Activated T-helper 17 cell treated with anti-CD3 and anti-CD28 coated beads, Interleukin-2, amount 50 U/mL, for 72 hours (primary cell): ENCODE measurements around the gene OCA2. TPM values are rescaled to one million over a fixed set of nuclear protein-coding genes. Genes with fewer than 3 reads are reported as not detected.
"Not testable (repeated sequence)": the region's sequence is repeated elsewhere in the genome, so short reads cannot be mapped to it uniquely, and the experiment has no call there.

Source experiments
- ATAC-seq: fragments of 150-1000 bp; cut with Tn5 transposase; replicated peaks from 2 replicates; pipeline ENCODE4 v1.10.0; 2021; ENCODE audit warnings: mild to moderate bottlenecking, moderate library complexity
- H3K27ac Mint-ChIP-seq: one replicate; pipeline ENCODE4 v1.8.0; 2022; ENCODE audit warnings: mixed read lengths
- H3K27me3 Mint-ChIP-seq: one replicate; pipeline ENCODE4 v1.8.0; 2022; ENCODE audit warnings: mixed read lengths
- H3K36me3 Mint-ChIP-seq: one replicate; pipeline ENCODE4 v1.8.0; 2022; ENCODE audit warnings: low read depth, mild to moderate bottlenecking, mixed read lengths
- H3K4me1 Mint-ChIP-seq: one replicate; pipeline ENCODE4 v1.8.0; 2022; ENCODE audit warnings: mixed read lengths
- H3K4me3 Mint-ChIP-seq: one replicate; pipeline ENCODE4 v1.8.0; 2022; ENCODE audit warnings: mild to moderate bottlenecking, mixed read lengths
- H3K9me3 Mint-ChIP-seq: one replicate; pipeline ENCODE4 v1.8.0; 2022; ENCODE audit warnings: mixed read lengths
- total RNA-seq, 2 donors: library from RNA; stranded (reverse); gene quantifications; one replicate each; pipeline ENCODE4 v1.2.3, GENCODE V29; 2022

Gene OCA2
- total RNA-seq, 2 donors from 2014 or later: not detected

DNA sequence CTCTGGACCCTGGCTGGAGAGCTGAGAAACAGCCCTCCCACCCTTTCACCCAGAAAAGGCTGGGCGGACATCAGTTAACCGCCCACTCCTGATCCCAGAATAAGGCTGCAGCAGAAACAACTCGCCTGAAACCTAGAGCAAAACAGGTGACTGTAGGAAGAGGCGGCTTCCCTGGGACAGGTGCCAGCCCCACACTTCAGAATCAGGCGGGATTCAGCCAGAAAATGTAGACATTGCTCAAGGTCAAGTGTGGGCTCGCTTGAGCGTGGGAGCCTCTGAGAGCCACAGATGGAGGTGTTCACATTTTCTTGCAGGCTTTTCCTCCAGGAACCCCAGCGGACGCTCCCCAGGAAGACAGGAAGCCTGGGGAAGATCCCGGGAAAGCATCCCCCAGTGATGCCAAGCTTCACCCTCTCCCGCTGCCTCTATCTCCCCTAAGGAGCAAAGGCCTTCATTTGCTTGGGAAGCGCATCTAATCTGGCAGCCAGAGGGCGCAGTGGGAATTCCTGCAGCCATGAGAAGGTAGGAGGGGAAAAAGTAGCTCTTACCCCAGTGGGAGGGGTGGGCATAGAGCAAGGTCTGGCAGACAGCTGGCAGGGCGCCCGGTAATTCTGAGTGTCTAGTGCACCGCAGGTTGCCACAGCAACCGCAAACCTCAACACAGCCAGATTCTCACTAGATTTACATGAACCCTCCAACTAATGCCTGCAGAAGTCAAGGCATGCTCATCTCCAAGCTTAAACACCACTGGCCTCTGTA is 77.7 kb downstream of the OCA2 start:
- Mint-ChIP-seq H3K27ac (no peak overlapping the region), H3K4me3 (no peak overlapping the region), H3K9me3 (no peaks in the 10 kb centered on the region), H3K27me3 (peaks cover 4% of the 10 kb centered on the region), H3K4me1 (no peaks in the 10 kb centered on the region), H3K36me3 (no peaks in the 10 kb centered on the region)
- ATAC-seq: no peak

DNA sequence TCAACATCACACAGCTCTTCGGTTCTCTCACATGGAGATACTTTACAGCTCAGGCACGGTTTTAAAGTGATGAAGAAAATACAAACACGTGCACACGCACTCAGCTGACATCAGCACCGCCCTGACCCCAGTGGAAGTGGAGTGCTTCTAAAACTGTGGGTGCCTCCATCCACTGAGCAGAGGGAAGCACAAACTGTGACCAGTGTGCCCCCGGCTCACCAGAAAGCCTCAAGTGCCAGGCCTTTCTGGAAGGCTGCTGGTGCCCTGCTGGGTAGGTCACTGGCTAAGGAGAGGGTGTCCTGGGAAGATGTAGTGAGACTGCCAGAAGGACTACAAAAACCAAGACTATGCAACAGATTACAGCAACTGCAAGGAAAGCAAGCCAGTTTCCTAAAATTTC is 78.5 kb downstream of the OCA2 start:
- no peak overlapping the region for H3K4me3 Mint-ChIP-seq
- H3K9me3 Mint-ChIP-seq: no peaks in the 10 kb centered on the region
- H3K4me1 Mint-ChIP-seq: no peaks in the 10 kb centered on the region
- no peak overlapping the region for H3K27ac Mint-ChIP-seq
- H3K36me3 Mint-ChIP-seq: no peaks in the 10 kb centered on the region
- ATAC-seq: no peak
- H3K27me3 Mint-ChIP-seq: peaks cover 4% of the 10 kb centered on the region

DNA sequence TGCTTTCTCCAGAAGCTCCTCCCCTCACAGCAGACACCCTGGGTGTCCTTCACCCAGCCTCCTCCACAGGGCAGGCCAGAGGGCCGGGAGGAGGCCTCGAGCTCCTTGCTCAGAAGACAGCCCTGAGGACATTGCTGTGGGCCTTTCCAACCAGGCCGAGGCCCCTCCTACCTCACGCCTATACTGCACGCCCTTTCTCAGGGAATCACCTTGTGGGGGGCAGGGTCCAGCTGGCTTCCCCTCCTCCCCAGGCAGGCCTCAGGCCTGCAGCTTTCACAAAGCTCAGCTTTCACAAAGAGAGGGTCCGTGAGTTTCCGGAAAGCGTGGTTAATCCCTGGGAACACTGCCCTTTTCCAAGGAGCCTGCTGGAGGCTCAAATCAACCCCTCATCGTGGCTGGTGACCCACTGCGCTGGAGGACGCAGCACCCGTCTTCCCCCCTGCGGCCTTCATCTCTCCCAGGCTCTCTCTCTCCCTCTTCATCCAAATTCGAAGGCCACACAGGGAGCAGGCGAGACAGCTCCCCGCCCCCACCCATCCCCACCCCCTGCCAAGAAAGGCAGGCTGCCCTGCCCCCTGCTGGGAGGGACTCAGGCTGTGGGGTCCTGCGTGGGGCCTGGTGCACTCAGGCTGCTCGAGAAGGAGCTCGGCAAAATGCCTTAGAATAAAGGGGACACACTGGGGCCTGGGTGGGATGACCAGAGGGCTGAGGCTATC is 79.4 kb downstream of the OCA2 start:
- Mint-ChIP-seq H3K4me1 (no peaks in the 10 kb centered on the region), H3K36me3 (no peaks in the 10 kb centered on the region), H3K27ac (no peak overlapping the region), H3K4me3 (no peak overlapping the region), H3K27me3 (peaks cover 4% of the 10 kb centered on the region), H3K9me3 (no peaks in the 10 kb centered on the region)
- no peak for ATAC-seq

DNA sequence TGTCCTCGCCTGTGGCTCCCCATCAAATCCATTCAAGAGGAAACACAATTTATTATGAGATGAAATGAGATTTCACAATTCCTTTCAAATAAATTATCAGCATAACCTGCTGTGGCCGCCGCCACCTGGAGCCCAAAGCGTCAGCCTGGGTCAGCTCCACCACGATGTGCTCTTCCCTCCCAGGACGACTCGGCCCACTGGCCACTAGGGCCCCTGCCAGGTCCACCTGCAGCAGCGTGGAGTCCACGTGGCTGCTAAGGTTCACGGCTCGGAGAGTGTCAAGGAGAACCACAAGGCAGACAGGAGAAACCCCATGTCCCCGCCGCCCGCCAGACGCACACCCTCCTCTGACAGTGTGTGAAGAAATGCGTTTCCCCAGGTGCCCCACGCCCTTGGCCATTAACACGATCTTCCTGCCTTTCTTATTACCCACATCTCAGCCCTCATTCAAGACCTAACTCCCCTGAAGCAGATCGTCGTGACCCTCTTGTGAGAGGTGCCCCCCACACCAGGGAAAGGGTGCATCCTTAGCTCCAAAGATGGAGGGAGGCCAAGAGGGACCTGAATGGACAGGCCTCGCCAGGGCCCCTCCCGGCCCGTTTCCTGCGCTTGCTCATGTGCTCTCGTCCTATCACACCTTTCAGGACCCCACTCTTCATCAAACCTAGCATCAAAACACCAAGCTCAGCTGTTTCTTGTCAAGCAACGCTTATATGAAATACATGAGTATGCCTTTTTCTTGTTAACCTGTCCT is 80.6 kb downstream of the OCA2 start:
- H3K27me3 Mint-ChIP-seq: peaks cover 4% of the 10 kb centered on the region
- no peak overlapping the region for H3K27ac Mint-ChIP-seq
- H3K36me3 Mint-ChIP-seq: no peaks in the 10 kb centered on the region
- no peaks in the 10 kb centered on the region for H3K9me3 Mint-ChIP-seq
- ATAC-seq: no peak
- H3K4me3 Mint-ChIP-seq: no peak overlapping the region
- H3K4me1 Mint-ChIP-seq: no peaks in the 10 kb centered on the region

DNA sequence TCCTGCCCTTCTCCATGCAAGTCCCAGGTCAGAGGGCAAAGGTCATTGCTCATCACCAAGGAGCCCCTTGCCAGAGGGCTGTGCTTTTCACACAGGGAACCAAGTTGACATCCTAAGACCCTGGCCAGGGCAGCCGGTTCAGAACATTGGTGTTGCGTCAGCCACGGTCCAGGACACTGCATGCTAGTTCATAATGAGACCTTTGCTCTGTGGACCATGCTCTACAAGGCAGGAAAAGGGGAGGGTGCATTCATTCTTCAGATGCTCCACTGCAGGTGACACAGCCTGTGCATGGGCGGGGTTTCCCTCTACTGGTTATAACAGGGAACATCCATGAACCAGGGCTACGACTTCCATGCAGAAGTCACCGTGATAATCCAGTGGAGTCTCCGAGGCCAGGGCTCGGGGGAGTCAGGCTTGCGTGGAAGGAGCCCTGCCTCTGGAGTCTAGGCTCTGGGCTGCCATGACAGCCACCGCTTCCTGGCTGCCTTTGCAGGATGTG is 81.6 kb downstream of the OCA2 start:
- peaks cover 4% of the 10 kb centered on the region for H3K27me3 Mint-ChIP-seq
- H3K4me3 Mint-ChIP-seq: no peak overlapping the region
- no peak overlapping the region for H3K27ac Mint-ChIP-seq
- ATAC-seq: no peak
- no peaks in the 10 kb centered on the region for H3K36me3 Mint-ChIP-seq
- no peaks in the 10 kb centered on the region for H3K4me1 Mint-ChIP-seq
- no peaks in the 10 kb centered on the region for H3K9me3 Mint-ChIP-seq

DNA sequence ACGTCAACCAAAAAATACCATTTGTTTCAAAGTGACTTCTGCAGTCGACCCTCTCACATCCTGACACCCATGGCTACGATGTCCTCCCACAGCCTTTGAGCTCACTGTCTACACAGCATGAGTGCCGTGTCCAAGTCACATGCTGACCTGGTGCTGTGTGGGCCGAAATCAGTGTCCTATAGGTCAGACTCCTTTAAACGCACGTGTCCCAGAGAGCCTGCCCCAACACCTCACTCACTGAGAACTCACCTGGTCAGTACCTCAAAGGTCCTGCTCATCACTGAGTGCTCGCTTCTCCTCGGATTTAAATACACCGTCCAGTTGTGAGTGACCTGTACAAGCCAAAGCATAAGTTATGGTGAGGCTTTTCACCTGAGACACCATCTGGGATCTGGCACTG is 83.3 kb downstream of the OCA2 start:
- Mint-ChIP-seq H3K4me3 (no peak overlapping the region), H3K36me3 (no peaks in the 10 kb centered on the region), H3K27ac (no peak overlapping the region), H3K9me3 (no peaks in the 10 kb centered on the region), H3K27me3 (peaks cover 4% of the 10 kb centered on the region), H3K4me1 (no peaks in the 10 kb centered on the region)
- no peak for ATAC-seq

DNA sequence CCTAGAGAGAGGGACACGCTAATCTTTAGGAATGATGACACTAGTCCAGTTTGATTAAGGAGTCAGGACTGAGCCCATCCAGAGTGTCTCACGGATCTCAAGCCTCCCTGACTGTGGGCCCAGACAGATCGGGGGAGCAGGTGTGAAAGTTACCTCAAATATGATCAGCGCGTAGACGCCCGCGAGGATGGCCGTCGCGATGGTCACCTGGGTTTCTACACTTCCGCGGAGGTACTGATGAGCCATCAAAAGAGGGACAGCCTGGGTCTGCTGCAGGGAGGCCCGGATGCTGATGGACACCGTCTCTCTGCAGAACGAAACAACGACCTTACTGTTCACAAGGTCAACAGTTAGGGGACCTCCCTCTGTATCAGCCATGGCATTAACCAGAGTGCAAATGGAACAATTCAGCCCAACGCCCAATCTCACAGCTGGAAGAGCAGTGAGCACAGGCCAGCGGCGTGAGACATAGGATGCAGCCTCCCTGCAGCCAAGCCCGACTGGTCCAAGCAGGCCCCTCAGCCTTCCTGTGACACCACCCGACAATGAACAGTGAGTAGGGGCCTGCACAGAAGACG is 84.4 kb downstream of the OCA2 start:
- H3K4me1 Mint-ChIP-seq: no peaks in the 10 kb centered on the region
- H3K4me3 Mint-ChIP-seq: no peak overlapping the region
- no peaks in the 10 kb centered on the region for H3K36me3 Mint-ChIP-seq
- H3K9me3 Mint-ChIP-seq: no peaks in the 10 kb centered on the region
- H3K27me3 Mint-ChIP-seq: peaks cover 4% of the 10 kb centered on the region
- no peak for ATAC-seq
- H3K27ac Mint-ChIP-seq: no peak overlapping the region

DNA sequence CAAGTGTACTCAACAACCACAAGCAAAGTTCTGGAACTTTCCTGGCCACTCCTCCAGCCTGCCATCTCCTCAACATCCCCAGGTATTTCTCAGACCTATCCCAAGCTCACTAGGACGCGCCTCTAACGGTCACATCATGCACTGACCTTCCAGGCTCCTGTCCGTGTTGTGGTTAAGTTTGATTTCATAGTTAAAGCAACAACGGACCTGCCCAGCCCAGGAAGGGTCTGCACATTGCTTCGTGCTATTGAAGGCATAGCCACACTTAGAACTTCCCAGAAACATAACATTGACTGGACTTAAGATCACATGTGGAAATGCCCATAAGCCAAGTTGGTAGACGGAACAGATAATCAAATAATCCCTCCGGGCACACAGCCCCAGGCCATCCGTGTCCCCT is 85.1 kb downstream of the OCA2 start:
- H3K27me3 Mint-ChIP-seq: peaks cover 4% of the 10 kb centered on the region
- no peaks in the 10 kb centered on the region for H3K36me3 Mint-ChIP-seq
- no peaks in the 10 kb centered on the region for H3K9me3 Mint-ChIP-seq
- H3K4me3 Mint-ChIP-seq: no peak overlapping the region
- no peaks in the 10 kb centered on the region for H3K4me1 Mint-ChIP-seq
- H3K27ac Mint-ChIP-seq: no peak overlapping the region
- ATAC-seq: no peak

DNA sequence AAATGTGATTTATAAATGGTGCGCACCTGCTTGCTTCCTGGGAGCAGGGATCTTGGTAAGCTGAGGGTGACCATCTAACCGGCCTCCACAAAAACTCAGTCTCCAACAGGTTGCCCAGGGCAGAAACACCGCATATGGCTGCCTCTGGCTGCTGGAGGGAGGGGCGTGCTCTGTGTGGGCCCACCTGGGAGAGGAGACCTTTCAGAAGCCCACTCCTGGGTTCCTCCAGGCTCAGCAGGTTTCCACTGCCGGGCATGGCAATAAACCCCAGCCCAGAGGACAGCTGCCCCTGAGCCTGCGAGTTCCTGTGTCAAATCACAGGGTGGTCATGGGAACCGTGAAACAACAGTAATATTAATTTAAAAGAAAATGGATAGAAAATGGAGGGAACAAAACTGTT is 85.6 kb downstream of the OCA2 start:
- no peaks in the 10 kb centered on the region for H3K9me3 Mint-ChIP-seq
- peaks cover 2% of the 10 kb centered on the region for H3K27me3 Mint-ChIP-seq
- H3K4me1 Mint-ChIP-seq: no peaks in the 10 kb centered on the region
- no peak overlapping the region for H3K27ac Mint-ChIP-seq
- no peaks in the 10 kb centered on the region for H3K36me3 Mint-ChIP-seq
- no peak overlapping the region for H3K4me3 Mint-ChIP-seq
- ATAC-seq: no peak

DNA sequence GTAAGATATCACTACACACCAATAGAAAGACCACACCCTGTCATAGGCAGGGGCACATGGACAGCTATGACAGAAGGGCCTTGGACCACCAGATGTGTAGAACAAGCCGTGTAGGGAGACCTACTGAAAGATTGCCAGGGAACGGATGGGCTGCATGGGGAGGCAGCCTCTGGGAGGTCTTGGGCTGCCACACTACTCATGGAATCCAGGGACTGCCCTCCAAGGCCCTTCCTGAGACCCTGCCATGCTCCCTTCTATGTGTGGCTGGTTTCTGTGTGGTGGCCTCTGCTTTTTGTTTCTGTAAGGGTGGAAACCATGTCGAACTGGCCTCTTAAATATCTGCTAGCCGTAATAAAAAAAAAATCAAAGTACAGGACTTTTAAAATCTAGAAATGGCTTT is 86.9 kb downstream of the OCA2 start:
- Mint-ChIP-seq H3K27me3 (no peaks in the 10 kb centered on the region), H3K4me3 (no peak overlapping the region)
- ATAC-seq: no peak

DNA sequence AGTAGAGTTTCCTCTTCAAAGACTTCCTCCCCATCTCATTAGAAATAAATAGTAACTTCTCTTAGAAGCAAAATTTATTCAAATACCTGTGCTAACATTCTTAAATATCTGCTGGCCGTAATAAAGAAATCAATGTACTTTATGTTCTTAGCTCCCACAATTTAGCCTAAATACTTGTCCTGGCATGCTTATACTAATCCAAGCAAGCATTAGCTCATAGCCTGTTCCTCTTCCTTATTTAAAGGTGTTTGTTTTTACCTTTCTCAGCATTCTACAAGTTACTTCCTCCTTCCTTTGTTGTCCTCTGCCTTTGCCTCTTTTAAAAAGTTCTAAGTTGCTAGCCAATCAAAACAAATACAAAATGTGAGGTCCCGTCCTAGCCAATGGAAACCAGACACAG is 90.9 kb downstream of the OCA2 start:
- ATAC-seq, H3K4me1 Mint-ChIP-seq, H3K27ac Mint-ChIP-seq, H3K36me3 Mint-ChIP-seq, H3K4me3 Mint-ChIP-seq, H3K9me3 Mint-ChIP-seq, H3K27me3 Mint-ChIP-seq: not testable (repeated sequence)

More for the DNA sequence above, 86.9 kb downstream of the OCA2 start:
- H3K36me3 Mint-ChIP-seq: no peaks in the 10 kb centered on the region
- no peaks in the 10 kb centered on the region for H3K9me3 Mint-ChIP-seq
- H3K27ac Mint-ChIP-seq: no peak overlapping the region
- no peaks in the 10 kb centered on the region for H3K4me1 Mint-ChIP-seq

DNA sequence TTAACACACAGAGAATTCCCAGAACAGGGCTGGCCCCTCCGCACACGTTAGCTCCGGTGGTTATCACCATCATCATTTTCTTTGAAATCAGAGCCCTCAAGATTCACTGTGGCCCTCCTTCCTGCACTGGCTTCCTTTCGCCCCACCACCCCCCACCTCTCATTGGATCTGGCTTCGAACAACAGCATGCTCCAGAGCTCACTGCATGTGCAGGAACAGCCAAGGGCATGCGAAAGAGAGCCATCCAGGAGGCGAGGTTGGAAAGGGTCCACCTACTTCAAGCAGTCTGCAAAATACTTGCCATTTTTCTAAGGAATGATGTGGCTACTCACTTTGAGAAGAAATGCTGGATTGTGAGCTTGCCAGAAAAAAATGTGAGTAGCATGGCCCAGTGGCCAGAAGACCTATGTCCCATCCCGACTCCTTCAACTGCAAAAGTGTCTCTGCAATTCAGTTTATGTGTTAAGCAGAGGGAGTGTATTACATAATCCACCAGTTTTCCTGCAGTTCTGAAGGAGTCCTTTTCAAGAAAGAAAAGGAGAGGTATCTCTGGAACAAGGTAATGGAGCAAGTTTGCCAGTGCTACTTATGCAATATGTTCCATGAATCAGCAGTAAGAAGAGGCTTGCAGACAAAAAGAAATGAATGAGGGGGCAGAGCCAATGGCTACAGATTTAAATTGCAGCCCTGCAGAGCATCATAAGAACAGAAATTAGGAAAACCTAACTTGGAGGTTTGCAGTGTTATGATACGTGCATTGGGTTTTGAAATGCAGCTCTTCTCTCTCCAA is 92.8 kb downstream of the OCA2 start:
- Mint-ChIP-seq H3K27ac (no peak overlapping the region), H3K9me3 (no peaks in the 10 kb centered on the region), H3K4me3 (no peak overlapping the region), H3K36me3 (no peaks in the 10 kb centered on the region), H3K4me1 (no peaks in the 10 kb centered on the region), H3K27me3 (peaks cover 5% of the 10 kb centered on the region)
- ATAC-seq: no peak

DNA sequence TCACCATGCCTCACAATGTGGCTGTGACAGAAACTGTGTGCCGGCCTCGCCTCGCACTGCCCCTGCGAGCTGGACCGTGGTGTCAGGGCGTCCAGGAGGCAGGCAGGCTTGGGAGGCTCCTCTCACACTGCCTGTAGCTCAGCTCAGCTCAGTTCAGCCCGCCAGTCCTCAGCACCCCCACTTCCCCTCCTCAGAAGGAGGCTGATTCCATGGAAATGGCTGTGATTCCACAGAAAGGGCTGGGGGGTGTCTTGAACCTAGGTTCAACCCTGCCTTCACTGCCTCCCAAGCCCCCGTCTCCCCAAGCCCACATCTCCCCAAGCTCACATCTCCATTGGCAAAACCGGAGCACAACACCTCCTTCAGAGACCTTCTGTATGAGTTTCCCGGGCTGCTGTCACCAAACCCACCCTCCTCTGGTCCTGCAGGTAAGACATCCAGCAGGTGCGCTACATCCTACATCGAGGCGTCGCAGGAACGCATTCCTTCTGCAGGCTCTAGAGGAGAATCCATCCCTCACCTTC is 94.0 kb downstream of the OCA2 start:
- H3K36me3 Mint-ChIP-seq: no peaks in the 10 kb centered on the region
- H3K4me3 Mint-ChIP-seq: no peak overlapping the region
- no peak for ATAC-seq
- no peak overlapping the region for H3K27ac Mint-ChIP-seq
- peaks cover 5% of the 10 kb centered on the region for H3K27me3 Mint-ChIP-seq
- H3K9me3 Mint-ChIP-seq: no peaks in the 10 kb centered on the region
- no peaks in the 10 kb centered on the region for H3K4me1 Mint-ChIP-seq
